Pancreas (tissue), 10 donors: ENCODE data around the gene FBLN2. TPM values are rescaled to one million over a fixed set of nuclear protein-coding genes. Genes with fewer than 3 reads are reported as not detected.

Experiments
- ATAC-seq, 4 donors: fragments of 200-7000 bp; cut with Tn5 transposase; one replicate each; pipeline versions ENCODE4 v1.8.0 to v1.9.1; 2020; ENCODE audit warnings: mild to moderate bottlenecking in 4 of 4, moderate library complexity in 4 of 4
- DNase-seq, 6 donors: peaks; one replicate each; pipeline ENCODE4 v3.0.0-alpha.2; 2020
- FAIRE-seq: peaks from 2 replicates; lab custom pipeline; 2012; peaks lifted over from hg19 to GRCh38; lab: Jason Lieb, UNC
- H3K27ac ChIP-seq, 4 donors: fragments of 200-600 bp; sonication (generic); 1 replicate in 3 of 4; 2 replicates in 1 of 4; pipeline versions ENCODE4 v1.5.0 to v1.8.0; 2020
- H3K27me3 ChIP-seq, 4 donors: fragments of 200-600 bp; one replicate each; pipeline ENCODE4 v1.8.0; 2021
- H3K36me3 ChIP-seq, 3 donors: fragments of 200-600 bp; sonication (generic) in 1 of 3; one replicate each; pipeline versions ENCODE4 v1.5.0 to v1.8.0; 2020 to 2021
- H3K4me1 ChIP-seq, 3 donors: fragments of 200-600 bp; one replicate each; pipeline ENCODE4 v1.8.0; 2021
- H3K4me3 ChIP-seq, 4 donors: fragments of 200-600 bp; sonication (generic) in 2 of 4; one replicate each; pipeline versions ENCODE4 v1.5.0 to v1.8.0; 2020 to 2021
- H3K9me3 ChIP-seq, 4 donors: fragments of 200-600 bp; one replicate each; pipeline ENCODE4 v1.8.0; 2021
- CTCF ChIP-seq, 4 donors: fragments of 200-600 bp; sonication (generic) in 3 of 4; IDR thresholded peaks; one replicate each; pipeline versions ENCODE4 v1.5.0 to v1.8.0; 2021; ENCODE audit warnings: antibody characterized with exemption in 4 of 4
- WGBS, 2 donors: extraction: QIAGEN DNeasy Blood & Tissue Kit; methylation state at CpG; one replicate each; pipeline ENCODE4 v1.1.7; 2013; 5-methylcytosine and 5-hydroxymethylcytosine counted together
- intact Hi-C, 3 donors: fragments of 100-400 bp; cut with DNase I; formaldehyde crosslinking; loops; one replicate each; pipeline versions ENCODE4 v1.11.1 to v1.14.2; 2022
- polyA plus RNA-seq, 2 donors: library from polyadenylated mRNA; stranded (reverse); fragments of 200-250 nt; gene quantifications; one replicate each; pipeline ENCODE4 v1.2.3, GENCODE V29; 2013
- total RNA-seq, 6 donors: library from RNA; stranded (reverse); fragmentation: NEBNext Ultra II Directional in 4 of 6; extraction: Animal tissue kit (Norgen Biotek cat#: 25700) in 4 of 6; gene quantifications; one replicate each; pipeline versions ENCODE4 v1.2.1 to v1.2.4, GENCODE V29; 2021 to 2023
- donor health status: healthy with polysubstance abuse.
- donor health status: DM: no; HTN: no; CAD: no; lungs with moderate emphysema.
- donor health status: DM: no; HTN: no; CAD: no.
- donor health status: control.
- donor health status: control.
- donor health status: Bipolar disorder and iron deficiency.
- donor health status: DM: yes; HTN: yes; CAD: no.
- donor health status: DM: no; HTN: no; CAD: no.
- donor health status: DM: no; HTN: no; CAD: no.
- donor health status: DM: yes; HTN: yes; CAD: no.

Gene FBLN2
- total and polyA plus RNA-seq, 8 donors: 2.4 to 21.8 (median 4.2) TPM

GRCh38 chr3:13620281-13620680 is 71.4 kb downstream of the FBLN2 start:
- DNase-seq (no peak), FAIRE-seq (no peak), ATAC-seq (no peak)
- TF ChIP-seq CTCF (IDR thresholded peaks at IDR 0.05): no peak
- H3K4me1 ChIP-seq: no peaks in the 10 kb centered on the region
- H3K36me3 ChIP-seq: no peaks in the 10 kb centered on the region
- intact Hi-C loops: no loop called here
- H3K27ac ChIP-seq: no peak overlapping the region
- no peak overlapping the region for H3K4me3 ChIP-seq
- no peaks in the 10 kb centered on the region for H3K27me3 ChIP-seq
- H3K9me3 ChIP-seq: no peaks in the 10 kb centered on the region
- WGBS, 2 donors: 84 to 90% methylated on average over 4 of the region's 4 CpGs

- Histone ChIP-seq H3K9me3 (no peaks in the 10 kb centered on the region), H3K4me1 (no peaks in the 10 kb centered on the region), H3K27ac (no peak overlapping the region), H3K27me3 (no peaks in the 10 kb centered on the region), H3K4me3 (no peak overlapping the region), H3K36me3 (no peaks in the 10 kb centered on the region)
- DNase-seq: no peak
- no peak for ATAC-seq
- FAIRE-seq: no peak
- intact Hi-C loops: no loop called here
- no peak for TF ChIP-seq CTCF (IDR thresholded peaks at IDR 0.05)
- 90 to 92% methylated on average over 12 of the region's 12 CpGs for WGBS, 2 donors
Measured at GRCh38 chr3:13620776-13621365, 71.9 kb downstream of the FBLN2 start.

- no peaks in the 10 kb centered on the region for H3K4me1 ChIP-seq
- WGBS, 2 donors: 85 to 90% methylated on average over 31 of the region's 31 CpGs
- no peak overlapping the region for H3K27ac ChIP-seq
- H3K27me3 ChIP-seq: no peaks in the 10 kb centered on the region
- H3K36me3 ChIP-seq: no peaks in the 10 kb centered on the region
- DNase-seq (no peak), FAIRE-seq (no peak), ATAC-seq (no peak)
- H3K9me3 ChIP-seq: no peaks in the 10 kb centered on the region
- intact Hi-C loops: no loop called here
- TF ChIP-seq CTCF (IDR thresholded peaks at IDR 0.05): no peak
- no peak overlapping the region for H3K4me3 ChIP-seq
Measured at GRCh38 chr3:13621381-13622221, 72.7 kb downstream of the FBLN2 start.

DNA sequence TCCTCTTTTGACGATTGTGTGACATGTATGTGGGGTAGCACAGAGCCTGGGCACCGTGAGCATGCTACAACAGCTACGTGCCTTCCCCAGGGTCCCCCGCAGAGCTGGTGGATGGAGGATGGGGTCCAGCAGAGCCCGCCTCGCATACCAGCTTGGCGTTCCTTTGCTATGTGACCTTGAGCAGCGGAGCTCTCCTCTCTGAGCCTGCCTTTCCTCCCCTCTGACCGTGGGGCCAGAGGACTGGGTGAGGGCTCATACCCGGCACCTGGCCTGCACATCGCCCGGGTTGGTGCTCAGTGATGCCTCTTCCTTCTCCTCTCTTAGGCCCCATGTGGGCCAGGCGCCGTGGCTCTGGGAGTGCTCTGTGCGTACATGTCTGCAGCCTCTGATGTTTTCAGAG is 73.4 kb downstream of the FBLN2 start:
- no peaks in the 10 kb centered on the region for H3K36me3 ChIP-seq
- H3K9me3 ChIP-seq: no peaks in the 10 kb centered on the region
- WGBS, 2 donors: 68 to 74% methylated on average over 15 of the region's 15 CpGs
- no peak for TF ChIP-seq CTCF (IDR thresholded peaks at IDR 0.05)
- H3K27ac ChIP-seq: no peak overlapping the region
- H3K4me3 ChIP-seq: no peak overlapping the region
- FAIRE-seq: no peak
- no peak for ATAC-seq
- DNase-seq: peak in 1 of 6 donors; percentile 42
- intact Hi-C loops: no loop called here
- H3K4me1 ChIP-seq: no peaks in the 10 kb centered on the region
- H3K27me3 ChIP-seq: no peaks in the 10 kb centered on the region
